C4-2B (cell line): Measurements from ENCODE around the gene AUTS2.
A peak's percentile ranks its signal among the peaks of the same experiment; 100 is the strongest.

Experiments
- H3K27ac ChIP-seq: fragments of 450-650 bp; 2 replicates; pipeline ENCODE4 v1.5.1; 2017
- ZFX ChIP-seq: fragments of 450-650 bp; IDR thresholded peaks from 2 replicates; pipeline ENCODE4 v1.6.1; 2017
- TF ChIP-seq, protein P1 (sequence below): fragments of 450-650 bp; conservative IDR thresholded peaks from 2 replicates; pipeline ENCODE4 v1.5.1; 2017; ENCODE audit warnings: mild to moderate bottlenecking

The AUTS2 gene

DNA sequence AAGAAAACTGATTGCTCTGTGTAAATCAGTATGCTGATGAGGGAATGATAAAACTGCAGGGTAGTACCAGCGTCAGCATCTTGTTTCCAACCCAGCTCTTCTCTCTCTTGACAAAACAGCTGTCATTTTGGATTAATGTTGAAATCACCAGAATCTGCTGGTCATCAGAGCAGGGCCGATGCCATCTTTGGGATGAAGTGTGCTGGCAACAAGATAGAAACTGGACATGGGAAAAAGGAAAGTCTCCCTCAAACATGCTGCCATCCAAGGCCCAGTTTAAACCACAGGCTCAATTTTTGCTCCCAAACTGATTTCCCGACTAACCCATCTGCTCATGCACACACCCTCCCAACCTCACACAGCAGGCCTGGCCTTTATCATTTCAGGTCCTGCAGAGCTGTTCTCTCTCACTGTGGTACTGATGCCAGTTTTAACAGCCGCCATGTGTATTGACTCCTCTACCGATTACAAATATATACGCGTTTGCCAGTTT lies 285.2 kb downstream of the AUTS2 start:
- no peak overlapping the region for H3K27ac ChIP-seq
- TF ChIP-seq ZFX, result no peak
- TF ChIP-seq, protein P1, sequence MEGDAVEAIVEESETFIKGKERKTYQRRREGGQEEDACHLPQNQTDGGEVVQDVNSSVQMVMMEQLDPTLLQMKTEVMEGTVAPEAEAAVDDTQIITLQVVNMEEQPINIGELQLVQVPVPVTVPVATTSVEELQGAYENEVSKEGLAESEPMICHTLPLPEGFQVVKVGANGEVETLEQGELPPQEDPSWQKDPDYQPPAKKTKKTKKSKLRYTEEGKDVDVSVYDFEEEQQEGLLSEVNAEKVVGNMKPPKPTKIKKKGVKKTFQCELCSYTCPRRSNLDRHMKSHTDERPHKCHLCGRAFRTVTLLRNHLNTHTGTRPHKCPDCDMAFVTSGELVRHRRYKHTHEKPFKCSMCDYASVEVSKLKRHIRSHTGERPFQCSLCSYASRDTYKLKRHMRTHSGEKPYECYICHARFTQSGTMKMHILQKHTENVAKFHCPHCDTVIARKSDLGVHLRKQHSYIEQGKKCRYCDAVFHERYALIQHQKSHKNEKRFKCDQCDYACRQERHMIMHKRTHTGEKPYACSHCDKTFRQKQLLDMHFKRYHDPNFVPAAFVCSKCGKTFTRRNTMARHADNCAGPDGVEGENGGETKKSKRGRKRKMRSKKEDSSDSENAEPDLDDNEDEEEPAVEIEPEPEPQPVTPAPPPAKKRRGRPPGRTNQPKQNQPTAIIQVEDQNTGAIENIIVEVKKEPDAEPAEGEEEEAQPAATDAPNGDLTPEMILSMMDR, result no peak

DNA sequence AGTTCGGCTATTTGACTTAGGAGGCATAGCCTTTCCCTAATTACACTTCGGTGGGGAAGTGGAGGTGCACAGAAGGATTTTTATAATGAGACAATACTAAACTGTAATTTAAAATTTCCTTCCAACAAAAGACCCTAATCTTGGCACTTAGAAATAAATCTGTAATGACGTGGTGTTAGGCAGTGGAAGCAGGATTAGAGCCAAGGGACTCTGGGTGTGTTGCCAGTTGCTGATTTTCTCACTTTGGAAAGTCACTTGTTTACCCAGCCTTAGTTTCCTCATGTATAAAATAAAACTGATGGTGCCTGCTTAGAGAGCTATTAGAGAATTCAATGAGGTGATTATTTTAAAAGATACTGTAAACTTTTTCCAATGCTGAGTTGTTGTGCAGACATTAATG lies 287.2 kb downstream of the AUTS2 start:
- no peak overlapping the region for H3K27ac ChIP-seq
- TF ChIP-seq, protein P1, result no peak
- TF ChIP-seq ZFX, result no peak

DNA sequence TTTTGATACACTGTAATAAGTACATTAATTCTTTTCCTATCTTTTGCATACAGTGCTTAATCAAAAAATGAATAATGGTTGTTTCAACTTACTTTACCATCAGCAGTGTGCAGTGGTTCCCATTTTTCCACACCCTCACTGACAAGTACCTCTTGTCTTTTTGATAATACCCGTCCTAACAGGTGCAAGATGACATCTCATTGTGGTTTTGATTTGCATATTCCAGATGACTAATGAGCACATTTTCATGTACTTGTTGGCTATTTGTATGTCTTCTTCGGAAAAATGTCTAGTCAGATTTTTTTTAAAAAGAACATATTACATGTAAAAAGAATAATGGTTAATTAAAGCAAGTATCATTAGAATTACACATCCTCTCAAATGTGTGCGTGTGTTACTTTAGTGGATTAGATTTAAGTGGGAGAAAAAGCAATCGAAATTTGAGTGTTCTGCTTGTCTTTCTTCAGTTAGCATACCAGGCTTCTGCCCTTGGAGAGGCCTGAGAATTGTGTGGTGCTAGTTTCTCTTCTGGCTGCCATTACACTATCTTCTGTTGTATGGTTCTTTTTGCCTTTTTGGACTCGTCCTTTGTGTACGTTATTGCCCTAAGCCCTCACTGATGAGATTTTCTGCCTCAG lies 291.2 kb downstream of the AUTS2 start:
- H3K27ac ChIP-seq, result no peak overlapping the region
- no peak for TF ChIP-seq ZFX
- TF ChIP-seq, protein P1, result no peak

DNA sequence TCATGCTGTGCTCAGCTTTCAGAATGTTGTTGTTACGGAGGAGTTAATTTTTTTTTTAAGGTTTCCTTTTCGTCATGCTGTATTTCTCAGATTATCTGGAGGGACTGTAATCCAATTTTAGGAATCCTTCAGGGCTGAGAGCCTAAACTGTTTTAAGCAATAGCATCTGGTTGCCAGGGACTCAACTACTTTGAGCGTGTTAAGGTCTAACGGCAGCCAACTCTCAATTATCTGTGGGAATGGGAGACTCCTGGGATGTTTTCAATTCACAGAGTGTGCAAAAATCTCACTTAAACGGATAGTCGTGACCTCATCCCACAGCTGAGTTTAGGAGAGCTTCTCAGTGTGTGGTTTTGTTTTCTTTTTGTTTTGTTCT lies 291.7 kb downstream of the AUTS2 start:
- TF ChIP-seq ZFX, result no peak
- TF ChIP-seq, protein P1, result no peak
- H3K27ac ChIP-seq, result no peak overlapping the region

DNA sequence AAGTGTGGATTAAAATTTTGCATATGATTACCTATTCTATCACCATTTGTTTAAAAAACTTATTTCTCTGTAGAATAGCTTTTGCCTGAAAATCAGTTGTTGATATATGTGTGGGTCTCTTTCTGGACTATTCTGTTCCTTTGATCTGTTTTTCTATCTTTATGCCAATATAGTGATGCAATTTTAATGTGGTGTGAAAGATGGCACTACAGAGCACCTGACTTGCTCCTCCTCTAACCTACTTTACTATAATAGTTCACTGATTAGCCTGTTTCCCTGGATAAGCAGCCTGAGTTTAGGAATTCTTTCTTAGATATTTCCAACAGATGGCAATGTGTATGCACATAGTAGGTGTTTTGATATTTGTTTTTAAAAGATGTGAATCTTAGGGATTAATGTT lies 294.5 kb downstream of the AUTS2 start:
- H3K27ac ChIP-seq, result no peak overlapping the region
- TF ChIP-seq, protein P1, result peak; percentile 19
- no peak for TF ChIP-seq ZFX

DNA sequence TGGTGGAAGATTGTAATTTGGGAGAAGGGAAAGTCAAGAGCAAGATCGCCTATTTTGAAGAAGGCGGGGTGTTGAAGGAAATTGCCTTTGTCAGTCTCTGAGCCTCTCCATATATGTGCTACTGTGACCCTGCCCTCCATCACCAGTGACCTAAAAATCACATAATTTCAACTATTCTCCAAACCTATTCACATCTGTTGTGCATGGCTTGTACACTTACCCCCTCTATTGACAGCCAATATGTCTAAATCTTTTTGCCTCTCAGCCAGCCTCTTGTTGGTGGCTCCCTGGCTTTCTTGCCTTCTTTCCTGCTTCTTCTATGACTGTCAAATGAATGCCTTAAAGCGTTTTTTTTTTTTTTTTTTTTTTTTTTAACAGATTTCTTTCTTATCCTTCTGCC lies 295.6 kb downstream of the AUTS2 start:
- H3K27ac ChIP-seq, result no peak overlapping the region
- TF ChIP-seq ZFX, result no peak
- TF ChIP-seq, protein P1, result peak; percentile 30

DNA sequence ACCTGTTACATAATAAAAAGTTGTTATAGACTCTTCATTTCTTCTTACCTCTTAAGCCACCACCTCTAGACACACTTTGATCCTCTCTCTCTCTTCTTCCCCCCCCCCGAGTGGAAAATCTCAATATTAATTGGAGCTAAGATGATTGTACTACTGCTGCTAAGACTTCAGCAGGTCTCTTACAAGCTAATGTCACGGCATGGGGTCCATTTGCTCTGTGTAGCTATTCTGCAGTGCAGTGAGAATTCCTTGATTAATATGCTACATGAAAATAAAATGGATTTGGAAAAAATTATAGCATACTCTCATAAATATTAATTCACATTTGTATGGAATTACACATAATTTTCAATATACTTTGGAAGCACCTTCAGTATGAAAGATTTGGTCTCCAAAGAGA lies 297.2 kb downstream of the AUTS2 start:
- no peak for TF ChIP-seq ZFX
- TF ChIP-seq, protein P1, result no peak
- no peak overlapping the region for H3K27ac ChIP-seq
